Epidermal melanocyte (primary cell): ENCODE measurements around the gene NEK6.

Experiments
- DNase-seq: peaks from one replicate; pipeline ENCODE4 v3.0.0; 2011; ENCODE audit warnings: low spot score; ENCODE audit not compliant: insufficient read length

The NEK6 gene

DNA sequence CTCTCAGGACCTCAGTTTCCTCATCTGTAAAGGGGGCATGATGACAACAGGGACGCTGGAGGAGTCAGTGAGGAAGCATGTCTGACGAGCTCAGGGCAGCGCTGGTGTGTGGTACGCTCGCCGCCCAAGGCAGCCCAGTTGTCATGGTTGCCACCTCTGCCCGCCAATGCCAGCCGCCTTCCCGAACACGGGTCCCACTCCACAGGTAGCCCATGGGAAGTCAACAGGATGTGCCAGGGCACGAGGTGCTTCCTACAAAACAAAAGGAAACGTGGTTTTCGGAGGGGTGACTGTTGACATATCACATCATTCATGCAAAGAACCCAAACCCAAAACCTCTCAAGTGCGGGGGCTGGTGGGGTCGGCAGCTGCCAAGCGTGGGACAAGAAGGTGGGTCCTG lies 58.1 kb downstream of the NEK6 start:
- no peak for DNase-seq

DNA sequence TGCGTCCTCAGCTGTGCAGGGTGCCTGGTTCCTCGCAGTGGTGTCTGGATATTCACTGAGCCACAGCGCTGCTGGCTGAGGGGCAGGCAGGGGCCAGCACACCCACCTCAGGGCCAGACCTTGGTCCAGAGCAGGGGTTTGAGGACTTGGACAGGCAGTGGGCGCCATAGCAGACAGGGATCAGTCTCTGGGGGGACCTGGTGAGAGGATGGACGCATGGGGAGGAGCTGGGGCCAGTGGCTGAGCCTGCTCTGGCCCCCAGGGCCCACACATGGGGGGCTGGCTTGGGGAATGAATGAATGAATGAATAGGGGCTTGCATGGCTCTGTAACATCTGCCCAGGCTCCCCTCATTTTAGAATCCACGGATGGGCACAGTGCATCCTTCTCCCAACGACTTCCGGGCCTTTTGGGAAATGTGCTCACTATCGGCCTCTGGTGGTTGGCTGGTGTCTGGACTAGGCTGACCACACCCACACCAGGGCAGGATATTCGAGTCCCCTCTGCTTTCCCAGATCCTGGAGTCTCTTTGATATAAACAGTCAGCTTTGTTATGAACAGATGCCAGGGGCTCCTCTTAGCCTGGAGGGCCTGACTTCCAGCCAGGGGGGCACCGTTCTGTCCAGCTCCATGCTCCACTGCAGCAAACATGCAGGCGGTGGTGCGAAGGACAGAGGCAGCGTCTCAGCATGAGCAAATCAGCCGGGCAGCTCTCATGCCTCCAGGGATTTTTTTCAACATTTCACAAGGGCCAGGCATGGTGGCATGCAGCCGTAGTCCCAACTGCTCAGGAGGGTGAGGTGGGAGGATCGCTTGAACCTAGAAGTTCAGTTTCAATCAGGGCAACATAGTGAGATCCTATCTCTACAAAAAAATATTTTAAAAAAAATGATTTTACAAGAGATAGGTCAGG lies 62.6 kb downstream of the NEK6 start:
- DNase-seq, result peak; percentile 92

DNA sequence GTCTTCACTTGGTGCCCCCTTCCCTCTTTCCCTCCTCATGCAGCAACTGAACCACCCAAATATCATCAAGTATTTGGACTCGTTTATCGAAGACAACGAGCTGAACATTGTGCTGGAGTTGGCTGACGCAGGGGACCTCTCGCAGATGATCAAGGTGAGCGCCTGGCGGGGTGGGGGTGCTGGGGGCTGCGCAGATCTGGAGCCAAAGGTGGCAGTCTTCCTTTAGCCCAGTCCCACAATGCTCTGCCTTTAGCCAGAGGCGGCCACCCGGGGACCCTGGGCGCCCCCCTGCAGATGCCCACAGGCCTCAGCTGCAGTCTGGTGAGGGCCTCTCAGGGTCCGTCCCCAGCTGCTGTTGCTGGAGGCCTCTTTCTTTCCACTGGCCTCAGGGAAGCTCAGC lies 63.7 kb downstream of the NEK6 start:
- DNase-seq, result no peak

DNA sequence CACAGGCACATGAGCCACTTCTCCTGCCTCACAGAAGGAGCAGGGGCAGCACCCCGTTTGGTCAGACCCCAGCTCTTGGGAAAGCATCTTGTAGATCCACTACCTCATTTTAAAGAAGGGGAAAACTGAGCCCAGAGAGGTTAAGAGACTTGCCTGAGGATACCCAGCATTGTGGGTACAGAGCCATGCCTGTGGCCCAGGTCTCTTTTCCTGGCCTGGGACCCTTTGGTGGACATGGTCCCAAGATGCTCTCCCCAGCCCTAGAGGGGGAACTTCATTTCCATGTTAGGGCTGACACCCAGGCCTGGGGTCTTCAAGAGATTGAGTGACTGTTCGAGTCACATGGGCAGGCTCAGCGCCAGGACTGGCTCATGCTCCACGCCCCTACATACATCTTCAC lies 64.2 kb downstream of the NEK6 start:
- DNase-seq, result no peak

DNA sequence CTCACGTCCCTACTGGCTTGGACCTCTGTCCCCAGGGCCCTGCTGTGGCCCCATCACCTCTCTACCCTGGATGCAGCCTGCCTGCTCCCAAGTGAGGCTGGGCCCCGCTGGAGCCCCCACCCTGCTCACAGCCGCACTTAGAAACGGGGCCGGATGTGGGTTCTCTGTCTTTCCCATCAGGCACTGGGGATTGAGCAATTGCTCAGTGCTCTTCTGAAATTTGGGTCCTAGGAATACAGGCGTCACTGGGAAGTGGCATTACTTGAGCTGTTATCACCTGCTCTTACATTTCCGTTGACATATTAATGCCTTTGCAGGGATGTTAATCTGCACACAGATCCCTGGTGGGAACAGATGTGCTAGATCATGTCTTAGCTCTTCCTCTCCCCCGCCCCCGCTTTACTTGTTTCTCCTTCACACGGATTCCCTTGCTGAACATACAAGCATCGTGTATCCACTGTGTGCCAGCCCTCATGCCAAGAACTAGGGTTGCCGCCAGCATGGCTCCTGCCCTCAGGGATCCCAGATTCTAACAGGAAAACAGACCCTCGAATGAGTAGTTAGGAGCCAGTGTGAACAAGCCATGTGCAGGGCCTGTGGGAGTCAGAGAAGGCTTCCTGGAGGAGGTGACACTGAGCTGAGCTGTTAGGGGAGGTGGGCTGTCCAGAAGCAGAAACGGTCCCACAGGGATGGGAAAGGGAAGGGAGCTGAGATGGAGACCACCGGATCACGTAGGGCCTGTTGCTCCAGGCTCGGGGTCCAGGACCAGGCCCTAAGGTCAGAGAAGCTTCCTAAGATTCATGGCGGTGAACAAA lies 65.1 kb downstream of the NEK6 start:
- no peak for DNase-seq

GRCh38 chr9:124323904-124324303 lies 66.2 kb downstream of the NEK6 start:
- no peak for DNase-seq

DNA sequence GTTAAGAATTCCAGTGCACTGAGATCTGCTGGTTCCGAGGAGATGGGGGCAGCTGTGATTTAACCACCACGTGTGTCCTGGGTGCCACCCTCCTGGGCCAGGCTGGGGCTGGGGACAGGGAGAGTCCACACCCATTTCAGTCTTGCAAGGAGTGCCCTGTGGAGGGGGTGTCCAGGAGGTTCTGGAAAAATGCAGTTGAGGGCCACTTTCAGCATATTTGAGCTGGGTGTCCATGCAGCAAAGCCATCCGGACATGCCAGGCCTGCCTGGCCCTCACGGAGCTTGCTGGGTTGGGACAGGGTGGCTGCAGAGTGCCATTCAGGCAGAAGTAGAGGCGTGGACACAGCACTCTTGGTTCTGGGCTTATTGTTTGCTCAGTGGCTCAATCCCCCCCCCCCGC lies 68.1 kb downstream of the NEK6 start:
- DNase-seq, result no peak

GRCh38 chr9:124326378-124326777 lies 68.6 kb downstream of the NEK6 start:
- DNase-seq, result no peak

DNA sequence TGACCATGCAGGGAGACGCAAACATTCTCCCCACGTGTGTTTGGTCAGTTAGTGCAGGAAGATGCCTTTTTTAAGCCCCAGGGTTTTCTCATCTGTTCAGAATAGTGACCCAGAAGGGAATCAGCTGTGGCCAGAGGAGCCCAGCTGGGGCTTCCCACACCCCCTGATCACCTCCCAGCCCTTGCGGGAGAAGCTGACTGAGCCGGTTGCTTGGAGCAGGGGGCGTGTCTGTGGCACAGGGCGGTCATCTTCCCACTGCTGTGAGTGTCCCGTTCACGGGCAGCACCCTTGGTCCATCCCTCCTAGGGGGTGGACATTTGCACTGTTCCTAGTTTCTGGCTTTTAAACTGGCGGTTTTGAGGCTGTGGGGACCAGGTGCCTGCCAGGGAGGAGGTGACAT lies 69.7 kb downstream of the NEK6 start:
- DNase-seq, result no peak

DNA sequence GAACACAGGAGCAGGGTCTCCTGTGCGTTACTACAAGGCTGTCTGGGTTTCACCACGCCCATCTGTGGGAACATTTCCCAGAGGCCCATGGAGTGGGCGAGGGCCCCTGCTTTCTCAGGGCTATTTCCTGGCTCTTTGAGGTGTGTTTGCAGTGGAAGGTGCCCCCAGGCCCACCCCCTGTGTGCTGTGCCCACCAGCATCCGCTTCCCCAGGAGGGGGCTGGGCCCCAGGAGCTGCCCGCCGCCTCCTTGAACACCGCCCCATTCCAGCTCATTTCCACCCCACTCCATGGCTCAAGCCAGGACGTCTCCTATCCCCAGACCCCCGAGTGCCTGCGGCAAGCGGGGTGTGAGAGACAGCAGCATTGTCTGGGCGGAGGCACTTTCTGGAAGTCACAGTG lies 70.5 kb downstream of the NEK6 start:
- no peak for DNase-seq

DNA sequence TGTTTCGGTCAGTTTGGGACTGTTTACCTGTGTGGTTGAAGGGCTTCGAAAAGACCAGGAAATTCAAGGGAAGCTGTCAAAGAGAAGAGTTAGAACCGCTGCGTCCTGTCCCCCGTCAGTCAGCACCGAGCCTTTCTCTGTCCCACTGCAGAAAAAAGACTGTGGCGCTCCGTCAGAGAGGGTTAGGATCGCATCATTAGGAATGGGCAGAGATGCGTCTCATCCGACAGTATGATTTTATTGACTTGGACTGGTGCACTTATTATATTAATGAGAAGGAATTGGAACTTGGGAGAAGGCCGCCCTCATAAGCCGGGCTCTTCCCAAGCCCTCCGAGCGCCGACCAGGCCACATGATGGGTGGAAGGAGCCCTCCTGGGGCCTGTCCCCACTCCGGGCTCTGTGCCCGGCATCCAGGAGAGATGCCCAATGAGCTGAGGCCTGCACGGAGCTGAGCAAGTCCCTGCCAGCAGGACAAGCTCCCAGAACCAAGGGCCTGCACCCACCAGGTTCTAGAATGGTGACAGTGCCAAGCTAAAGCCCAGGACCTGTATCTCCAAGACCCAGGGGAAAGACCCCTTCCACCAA lies 71.5 kb downstream of the NEK6 start:
- no peak for DNase-seq

DNA sequence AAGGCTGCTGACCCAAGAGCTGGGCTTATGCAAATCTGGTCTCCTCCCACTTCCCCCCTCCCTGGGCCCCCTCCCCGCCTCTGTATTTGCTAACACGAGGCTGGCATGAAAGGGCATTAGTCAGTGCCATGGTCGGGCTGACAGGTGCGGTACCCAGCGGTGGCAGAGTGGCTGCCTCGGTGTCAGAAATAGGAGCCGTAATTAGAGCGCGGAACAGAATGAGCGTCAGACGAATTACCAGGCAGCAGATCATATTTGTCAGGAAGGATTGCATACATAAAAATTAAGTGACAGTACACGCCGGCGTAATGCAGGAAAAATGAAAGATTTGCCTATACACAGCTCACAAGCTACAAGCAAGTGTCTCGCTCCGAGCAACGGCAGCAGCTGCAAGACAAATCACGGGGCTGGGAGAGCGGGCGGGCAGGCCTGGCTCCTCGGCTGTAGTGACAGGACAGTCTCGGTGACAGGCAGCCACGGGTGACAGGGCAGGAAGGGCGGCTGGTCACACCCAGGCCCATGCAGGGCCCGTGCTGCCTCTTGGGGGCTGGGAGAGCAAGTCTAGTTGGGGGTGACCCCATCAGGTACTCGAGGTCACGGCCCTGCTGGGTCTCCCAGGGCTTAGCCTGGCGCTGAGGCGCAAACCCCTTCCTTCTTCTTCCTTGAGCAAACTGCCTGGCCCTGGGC lies 72.4 kb downstream of the NEK6 start:
- no peak for DNase-seq

DNA sequence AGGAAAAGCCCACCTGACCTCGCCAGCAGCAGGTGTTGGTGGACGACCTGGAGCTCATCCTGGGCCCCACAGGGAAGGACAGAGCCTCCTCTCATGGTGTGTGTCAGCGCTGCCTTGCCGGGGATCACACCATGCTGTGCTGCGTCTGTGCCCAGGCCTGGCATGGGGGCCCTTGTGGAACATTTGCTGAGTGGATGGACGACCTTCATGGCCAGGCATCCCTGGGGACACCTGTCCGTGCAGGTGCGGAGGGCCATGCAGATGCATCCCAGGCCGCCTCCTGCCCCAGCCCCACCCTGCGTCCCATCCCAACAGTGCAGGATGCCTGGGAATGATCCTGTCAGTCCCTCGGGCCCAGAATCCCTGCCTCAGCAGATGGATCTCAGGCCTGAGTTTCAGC lies 73.8 kb downstream of the NEK6 start:
- DNase-seq, result no peak

DNA sequence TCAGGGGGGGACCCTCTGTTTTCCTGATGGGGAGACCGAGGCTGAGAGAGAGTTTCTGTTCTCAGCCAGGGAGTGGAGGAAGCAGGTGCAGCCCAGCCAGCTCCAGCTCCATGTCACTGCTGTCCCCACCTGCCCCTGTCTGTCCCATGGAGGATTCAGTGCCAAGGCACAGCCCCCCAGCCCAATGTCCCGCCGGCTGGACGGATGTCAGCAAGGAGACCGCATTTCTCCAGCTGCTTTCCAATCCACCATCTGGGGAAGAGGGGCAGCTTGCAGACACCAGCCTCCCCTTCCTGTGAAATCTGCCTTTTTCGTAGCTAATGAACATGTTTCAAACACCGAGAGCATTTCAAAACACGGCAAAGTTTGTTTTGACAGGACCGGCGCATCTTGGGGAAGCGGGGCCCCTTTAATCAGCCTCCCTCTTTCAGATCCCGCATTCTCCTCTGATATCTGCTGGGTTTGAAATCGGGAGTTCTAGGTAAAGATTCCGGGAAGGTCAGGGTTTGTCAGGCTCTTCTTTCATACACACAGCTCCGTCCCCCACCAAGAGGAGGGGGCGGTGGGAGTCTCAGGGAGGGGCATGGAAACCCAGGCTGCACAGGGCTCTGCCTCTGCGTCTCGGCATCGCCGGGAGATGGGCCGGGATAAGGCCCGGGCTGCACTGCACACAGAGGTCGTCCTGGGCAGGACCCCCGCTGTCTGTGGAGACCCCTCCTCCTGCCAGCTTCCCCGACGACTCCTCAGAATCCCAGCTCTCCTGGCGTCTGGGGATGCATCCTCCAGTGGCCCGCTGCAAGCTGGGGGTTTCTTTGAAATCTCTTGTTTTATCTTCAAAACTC lies 74.8 kb downstream of the NEK6 start:
- DNase-seq, result no peak

- DNase-seq, result no peak
Measured at GRCh38 chr9:124333203-124333579, 75.4 kb downstream of the NEK6 start.

DNA sequence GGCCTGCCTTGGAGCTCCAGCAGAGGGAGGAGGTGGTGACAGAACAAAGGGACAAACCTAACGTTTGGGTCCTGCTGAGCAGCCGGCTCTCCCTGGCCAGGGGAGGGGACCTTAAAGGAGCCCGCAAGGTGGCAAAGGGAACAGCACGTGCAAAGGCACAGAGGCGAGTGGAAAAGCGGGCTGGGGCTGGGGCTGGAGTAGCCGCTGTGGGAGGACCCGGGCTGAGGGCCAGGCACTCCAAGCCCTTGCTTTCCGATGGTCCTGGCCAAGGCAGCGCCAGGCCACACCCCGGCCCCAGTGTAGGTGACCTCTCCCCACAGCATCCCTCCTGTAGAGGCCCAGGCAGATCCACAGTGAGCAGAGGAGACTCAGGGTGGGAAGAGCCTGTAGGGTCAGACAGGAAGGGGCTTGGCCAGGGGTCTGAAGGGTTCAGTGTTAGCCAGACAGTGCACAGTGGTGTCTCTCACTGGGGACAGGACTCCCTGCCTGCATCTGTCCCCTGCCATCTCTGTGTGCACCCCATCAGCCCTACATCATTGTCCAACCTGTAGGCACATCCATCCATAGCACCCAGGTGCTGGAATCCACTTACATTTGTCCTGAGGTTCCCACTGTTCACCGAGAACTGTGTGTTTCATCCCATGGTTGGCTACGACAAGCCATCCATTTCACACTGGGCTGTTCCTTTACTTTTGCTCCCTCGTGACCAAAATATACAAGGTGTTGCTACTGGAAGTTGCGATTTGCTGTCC lies 77.0 kb downstream of the NEK6 start:
- DNase-seq, result no peak

- DNase-seq, result no peak
Measured at GRCh38 chr9:124335320-124335707, 77.6 kb downstream of the NEK6 start.

GRCh38 chr9:124337562-124337961 lies 79.8 kb downstream of the NEK6 start:
- no peak for DNase-seq

DNA sequence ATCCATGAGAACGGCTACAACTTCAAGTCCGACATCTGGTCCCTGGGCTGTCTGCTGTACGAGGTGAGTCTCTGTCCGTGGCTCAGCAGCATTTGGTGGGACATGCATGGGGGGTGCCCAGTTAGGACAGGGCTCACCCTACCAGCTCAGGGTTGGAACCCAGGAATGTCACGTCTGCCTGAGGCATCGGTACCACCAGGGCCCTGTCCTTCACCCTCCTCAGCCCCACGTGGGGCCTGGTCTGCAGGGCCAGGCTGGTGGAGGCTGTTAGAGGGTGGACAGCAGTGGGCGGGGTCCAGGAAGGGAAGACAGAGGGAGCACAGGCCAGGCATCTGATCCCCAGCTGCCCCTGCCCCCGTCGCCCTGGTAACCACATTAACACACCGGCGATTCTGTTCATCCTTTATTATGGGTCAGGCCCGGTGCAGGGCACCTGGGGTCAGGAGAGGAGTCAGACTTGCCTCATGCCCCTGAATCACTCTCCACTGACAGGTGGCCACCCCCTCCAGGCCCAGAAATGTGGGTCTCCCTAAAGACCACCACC lies 81.9 kb downstream of the NEK6 start:
- DNase-seq, result no peak
